Breast epithelium (tissue), 4 donors: Measurements from ENCODE around the gene BUB1B. TPM values are rescaled to one million over a fixed set of nuclear protein-coding genes. Genes with fewer than 3 reads are reported as not detected.

ENCODE experiments used
- DNase-seq, 2 donors: peaks; one replicate each; pipeline ENCODE4 v3.0.0-alpha.2; 2019; ENCODE audit warnings: low spot score in 2 of 2
- H3K27ac ChIP-seq, 2 donors: fragments of 200-600 bp; sonication (generic) in 1 of 2; one replicate each; pipeline ENCODE4 v1.5.1; 2016 to 2019; ENCODE audit warnings: mild to moderate bottlenecking in 1 of 2
- H3K27me3 ChIP-seq, 2 donors: fragments of 200-600 bp; sonication (generic) in 1 of 2; one replicate each; pipeline versions ENCODE4 v1.5.1 to v1.6.0; 2017 to 2019; ENCODE audit warnings: control low read depth in 1 of 2, mild to moderate bottlenecking in 1 of 2
- H3K36me3 ChIP-seq: fragments of 200-600 bp; one replicate; pipeline ENCODE4 v1.5.1; 2019
- H3K4me1 ChIP-seq, 2 donors: fragments of 200-600 bp; sonication (generic); one replicate each; pipeline ENCODE4 v1.5.1; 2016 to 2019; ENCODE audit warnings: control low read depth in 1 of 2
- H3K4me3 ChIP-seq, 3 donors: fragments of 200-600 bp; sonication (generic); 1 replicate in 2 of 3; 2 replicates in 1 of 3; pipeline ENCODE4 v1.5.1; 2016 to 2019; ENCODE audit warnings: mild to moderate bottlenecking in 3 of 3, moderate library complexity in 2 of 3
- H3K9me3 ChIP-seq, 2 donors: fragments of 200-600 bp; sonication (generic) in 1 of 2; one replicate each; pipeline ENCODE4 v1.5.1; 2016 to 2019; ENCODE audit warnings: control low read depth in 1 of 2
- POLR2A ChIP-seq: fragments of 450-650 bp; IDR thresholded peaks from one replicate; pipeline ENCODE4 v1.6.1; 2016; ENCODE audit warnings: antibody characterized with exemption, mild to moderate bottlenecking, moderate library complexity
- POLR2AphosphoS5 ChIP-seq, 3 donors: sonication (generic); formaldehyde crosslinking; IDR thresholded peaks; one replicate each; pipeline ENCODE4 v1.6.1; 2017; ENCODE audit warnings: antibody characterized with exemption in 3 of 3
- intact Hi-C: fragments of 100-400 bp; cut with DNase I; formaldehyde crosslinking; loops from one replicate; pipeline ENCODE4 v1.15.1; 2023; ENCODE audit warnings: low total_unique reads
- total RNA-seq, 3 donors: library from RNA; depleted of rRNA; stranded (reverse); fragments of >200 nt; gene quantifications; one replicate each; pipeline ENCODE4 v1.1.0, GENCODE V29; 2016
- TF ChIP-seq, protein P1 (sequence below), 3 donors: fragments of 450-650 bp; IDR thresholded peaks; one replicate each; pipeline ENCODE4 v1.5.1; 2016 to 2017; ENCODE audit warnings: antibody characterized with exemption in 3 of 3, mild to moderate bottlenecking in 3 of 3, moderate library complexity in 3 of 3

Gene BUB1B
- total RNA-seq, 3 donors from 2014 or later: 0.33 to 1.9 (median 1.4) TPM

DNA sequence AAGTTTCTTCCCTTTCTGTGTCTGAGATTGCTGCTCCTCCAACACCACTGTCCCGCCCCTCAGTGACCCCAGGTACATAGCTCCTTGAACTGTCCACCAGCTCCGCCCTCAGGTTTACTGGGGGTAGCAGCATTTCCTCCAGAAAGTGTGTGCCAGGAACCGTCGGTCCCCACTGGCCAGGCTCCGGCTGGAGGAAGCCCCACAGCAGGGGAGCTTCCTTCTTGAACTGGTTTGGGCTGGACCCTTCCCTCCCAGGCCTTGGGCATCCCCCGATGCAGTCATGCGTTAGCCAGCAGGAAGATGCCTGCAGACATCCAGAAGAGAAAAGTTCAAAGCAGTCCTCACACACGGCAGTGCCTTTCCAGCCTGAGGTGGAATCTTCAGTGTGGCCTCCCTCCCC is 97.7 kb downstream of the BUB1B start:
- H3K4me3 ChIP-seq: no peak overlapping the region
- H3K4me1 ChIP-seq: peaks cover 0 to 5% of the 10 kb centered on the region in 2 donors
- no peaks in the 10 kb centered on the region for H3K9me3 ChIP-seq
- TF ChIP-seq POLR2A (no peak), POLR2AphosphoS5 (IDR thresholded peaks at IDR 0.05) (no peak)
- TF ChIP-seq, protein P1, sequence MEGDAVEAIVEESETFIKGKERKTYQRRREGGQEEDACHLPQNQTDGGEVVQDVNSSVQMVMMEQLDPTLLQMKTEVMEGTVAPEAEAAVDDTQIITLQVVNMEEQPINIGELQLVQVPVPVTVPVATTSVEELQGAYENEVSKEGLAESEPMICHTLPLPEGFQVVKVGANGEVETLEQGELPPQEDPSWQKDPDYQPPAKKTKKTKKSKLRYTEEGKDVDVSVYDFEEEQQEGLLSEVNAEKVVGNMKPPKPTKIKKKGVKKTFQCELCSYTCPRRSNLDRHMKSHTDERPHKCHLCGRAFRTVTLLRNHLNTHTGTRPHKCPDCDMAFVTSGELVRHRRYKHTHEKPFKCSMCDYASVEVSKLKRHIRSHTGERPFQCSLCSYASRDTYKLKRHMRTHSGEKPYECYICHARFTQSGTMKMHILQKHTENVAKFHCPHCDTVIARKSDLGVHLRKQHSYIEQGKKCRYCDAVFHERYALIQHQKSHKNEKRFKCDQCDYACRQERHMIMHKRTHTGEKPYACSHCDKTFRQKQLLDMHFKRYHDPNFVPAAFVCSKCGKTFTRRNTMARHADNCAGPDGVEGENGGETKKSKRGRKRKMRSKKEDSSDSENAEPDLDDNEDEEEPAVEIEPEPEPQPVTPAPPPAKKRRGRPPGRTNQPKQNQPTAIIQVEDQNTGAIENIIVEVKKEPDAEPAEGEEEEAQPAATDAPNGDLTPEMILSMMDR (IDR thresholded peaks at IDR 0.05): no peak
- H3K27me3 ChIP-seq: no peaks in the 10 kb centered on the region
- DNase-seq: no peak
- H3K36me3 ChIP-seq: no peaks in the 10 kb centered on the region
- intact Hi-C loops: no loop called here
- H3K27ac ChIP-seq: no peak overlapping the region

DNA sequence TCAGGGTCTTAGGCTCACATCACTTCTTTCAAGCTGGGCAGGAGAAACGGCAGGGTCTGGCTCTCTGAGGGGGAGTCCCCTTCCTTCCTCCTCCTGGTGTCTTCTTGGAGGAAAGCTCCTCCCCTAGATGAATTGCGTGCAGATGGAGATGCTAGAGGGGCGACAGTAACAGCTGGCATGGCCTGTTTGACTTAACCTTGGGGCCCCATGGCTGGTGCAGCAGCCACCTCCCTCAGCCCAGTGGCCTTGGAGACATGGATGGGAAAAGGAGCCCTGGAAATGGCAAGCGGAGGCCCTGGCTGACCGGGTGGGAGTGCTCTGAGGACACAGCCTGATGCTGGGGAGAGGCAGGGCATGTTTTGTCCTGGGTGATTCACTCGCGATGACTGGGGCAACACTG is 98.2 kb downstream of the BUB1B start:
- Histone ChIP-seq H3K9me3 (no peaks in the 10 kb centered on the region), H3K27me3 (no peaks in the 10 kb centered on the region), H3K36me3 (no peaks in the 10 kb centered on the region), H3K4me1 (peaks cover 0 to under 1% of the 10 kb centered on the region in 2 donors), H3K4me3 (no peak overlapping the region), H3K27ac (no peak overlapping the region)
- intact Hi-C loops: no loop called here
- TF ChIP-seq, protein P1 (IDR thresholded peaks at IDR 0.05): no peak
- TF ChIP-seq POLR2A (no peak), POLR2AphosphoS5 (IDR thresholded peaks at IDR 0.05) (no peak)
- no peak for DNase-seq

DNA sequence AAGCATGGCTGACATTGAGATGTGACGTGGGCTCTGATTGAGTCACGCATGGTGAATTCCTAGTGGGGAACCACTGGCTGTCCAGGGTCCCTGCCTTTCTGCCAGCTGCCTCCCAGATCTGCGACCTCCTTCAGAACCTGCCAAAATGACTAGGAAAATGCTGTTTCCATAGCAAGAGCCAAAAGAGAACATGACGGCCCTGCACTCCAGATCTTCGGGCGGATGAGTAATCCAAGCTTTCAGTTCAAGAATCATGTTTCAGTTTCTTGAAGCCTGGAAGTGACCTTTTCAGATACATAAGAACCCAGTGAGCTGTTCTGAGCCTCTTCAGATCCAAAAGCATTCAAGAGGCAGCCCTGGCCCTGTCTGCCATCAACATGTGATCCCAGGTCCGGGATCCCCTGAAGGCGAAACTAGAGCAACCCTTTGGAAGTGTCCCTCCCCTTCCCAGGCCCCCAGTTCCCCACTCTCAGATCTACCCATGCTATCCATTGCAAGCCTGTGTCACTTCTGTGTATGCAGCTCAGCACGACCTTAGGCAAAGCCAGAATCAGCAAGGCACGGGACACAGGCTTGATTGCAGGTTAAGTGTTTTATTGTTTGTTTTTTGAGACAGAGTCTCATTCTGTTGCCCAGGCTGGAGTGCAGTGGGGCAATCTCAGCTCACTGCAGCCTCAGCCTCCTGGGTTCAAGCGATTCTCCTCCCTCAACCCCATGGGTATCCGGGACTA is 102.3 kb downstream of the BUB1B start:
- no peak for DNase-seq
- intact Hi-C loops: no loop called here
- no peaks in the 10 kb centered on the region for H3K4me1 ChIP-seq
- no peaks in the 10 kb centered on the region for H3K36me3 ChIP-seq
- H3K27ac ChIP-seq: peak overlapping the region in 1 of 2 donors; percentile 62
- no peak overlapping the region for H3K4me3 ChIP-seq
- no peaks in the 10 kb centered on the region for H3K9me3 ChIP-seq
- H3K27me3 ChIP-seq: no peaks in the 10 kb centered on the region
- TF ChIP-seq POLR2A (no peak), POLR2AphosphoS5 (IDR thresholded peaks at IDR 0.05) (no peak)
- TF ChIP-seq, protein P1 (IDR thresholded peaks at IDR 0.05): no peak

DNA sequence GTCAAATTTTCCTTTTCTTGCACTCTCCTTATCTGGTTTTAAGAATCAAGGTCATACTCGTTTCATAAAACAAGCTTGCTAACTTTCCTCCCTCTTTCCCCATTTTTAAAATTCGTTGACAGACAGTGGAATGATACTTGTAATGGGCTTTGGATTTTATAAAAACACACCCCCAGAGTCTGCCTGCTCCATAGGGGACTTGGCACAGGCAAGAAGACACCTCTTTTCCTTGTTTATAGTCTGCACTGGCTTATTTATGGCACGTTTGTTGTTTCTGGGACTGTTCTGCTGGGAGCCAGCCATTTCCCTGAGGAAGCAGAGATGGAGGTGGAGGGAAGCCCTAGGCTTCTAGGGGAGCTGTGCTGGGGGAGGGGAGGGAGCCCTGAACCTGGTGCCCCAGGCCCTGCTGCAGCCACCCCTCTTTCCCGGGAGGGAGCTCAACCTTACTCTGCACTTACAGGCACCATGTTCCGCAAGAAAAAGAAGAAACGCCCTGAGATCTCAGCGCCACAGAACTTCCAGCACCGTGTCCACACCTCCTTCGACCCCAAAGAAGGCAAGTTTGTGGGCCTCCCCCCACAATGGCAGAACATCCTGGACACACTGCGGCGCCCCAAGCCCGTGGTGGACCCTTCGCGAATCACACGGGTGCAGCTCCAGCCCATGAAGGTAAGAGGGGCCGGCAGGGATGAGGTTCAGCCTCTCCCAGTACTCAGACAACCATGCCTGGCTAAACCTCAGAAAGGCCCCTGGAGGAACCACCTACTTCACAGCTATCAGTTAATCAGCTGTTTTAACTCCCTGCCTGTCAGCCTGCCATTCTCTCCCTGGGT is 103.7 kb downstream of the BUB1B start:
- intact Hi-C loops: no loop called here
- no peaks in the 10 kb centered on the region for H3K36me3 ChIP-seq
- DNase-seq: no peak

More for the DNA sequence above, 103.7 kb downstream of the BUB1B start:
- no peak overlapping the region for H3K4me3 ChIP-seq
- no peaks in the 10 kb centered on the region for H3K9me3 ChIP-seq
- H3K27ac ChIP-seq: no peak overlapping the region
- no peak for TF ChIP-seq POLR2A
- TF ChIP-seq, protein P1 (IDR thresholded peaks at IDR 0.05): no peak
- no peak for TF ChIP-seq POLR2AphosphoS5 (IDR thresholded peaks at IDR 0.05)
- H3K4me1 ChIP-seq: no peaks in the 10 kb centered on the region
- no peaks in the 10 kb centered on the region for H3K27me3 ChIP-seq
